SK-N-DZ (cell line): ENCODE data around the gene XYLT1.

Experiments used
- DNase-seq: peaks from one replicate; pipeline ENCODE4 v3.0.0-alpha.2; 2015; ENCODE audit warnings: low spot score

XYLT1 gene

GRCh38 chr16:17261197-17261858 lies 209.4 kb downstream of the XYLT1 start:
- no peak for DNase-seq

- no peak for DNase-seq
Measured at GRCh38 chr16:17260276-17260849, 210.4 kb downstream of the XYLT1 start.

GRCh38 chr16:17259751-17260270 lies 210.9 kb downstream of the XYLT1 start:
- no peak for DNase-seq

- DNase-seq, result no peak
Measured at GRCh38 chr16:17258848-17259713, 211.7 kb downstream of the XYLT1 start.

GRCh38 chr16:17258077-17258599 lies 212.6 kb downstream of the XYLT1 start:
- no peak for DNase-seq

- no peak for DNase-seq
Measured at GRCh38 chr16:17257426-17258023, 213.2 kb downstream of the XYLT1 start.

GRCh38 chr16:17252701-17253100 lies 218.1 kb downstream of the XYLT1 start:
- no peak for DNase-seq

- DNase-seq, result no peak
Measured at GRCh38 chr16:17252064-17252463, 218.7 kb downstream of the XYLT1 start.

- DNase-seq, result no peak
Measured at GRCh38 chr16:17251496-17251895, 219.3 kb downstream of the XYLT1 start.

GRCh38 chr16:17246974-17247732 lies 223.6 kb downstream of the XYLT1 start:
- DNase-seq, result no peak

- no peak for DNase-seq
Measured at GRCh38 chr16:17246268-17246885, 224.4 kb downstream of the XYLT1 start.

- no peak for DNase-seq
Measured at GRCh38 chr16:17245776-17246175, 225.0 kb downstream of the XYLT1 start.

- no peak for DNase-seq
Measured at GRCh38 chr16:17244872-17245551, 225.7 kb downstream of the XYLT1 start.

- DNase-seq, result no peak
Measured at GRCh38 chr16:17241264-17241835, 229.4 kb downstream of the XYLT1 start.

GRCh38 chr16:17238285-17239028 lies 232.3 kb downstream of the XYLT1 start:
- DNase-seq, result no peak

GRCh38 chr16:17237350-17237944 lies 233.3 kb downstream of the XYLT1 start:
- no peak for DNase-seq

GRCh38 chr16:17235147-17235815 lies 235.5 kb downstream of the XYLT1 start:
- DNase-seq, result no peak
